Measurements from ENCODE around the gene RPN2.

Gene RPN2

GRCh38 chr20:37233548-37234253, 54.6 kb downstream of the RPN2 start:
- peaks cover 87% of the 10 kb centered on the region for H3K36me3 ChIP-seq
- TF ChIP-seq CTCF (IDR thresholded peaks at IDR 0.05; ENCODE audit: low read depth, low read length), result no peak
- peak; percentile 80 for DNase-seq
- H3K9me3 ChIP-seq (ENCODE audit: severe bottlenecking), result no peaks in the 10 kb centered on the region
- H3K27ac ChIP-seq, result peak overlapping the region; percentile 71
- H3K27me3 ChIP-seq (ENCODE audit: insufficient read depth, low read depth, severe bottlenecking), result no peaks in the 10 kb centered on the region
- H3K4me3 ChIP-seq (ENCODE audit: low read depth, low read length), result no peak overlapping the region

DNA sequence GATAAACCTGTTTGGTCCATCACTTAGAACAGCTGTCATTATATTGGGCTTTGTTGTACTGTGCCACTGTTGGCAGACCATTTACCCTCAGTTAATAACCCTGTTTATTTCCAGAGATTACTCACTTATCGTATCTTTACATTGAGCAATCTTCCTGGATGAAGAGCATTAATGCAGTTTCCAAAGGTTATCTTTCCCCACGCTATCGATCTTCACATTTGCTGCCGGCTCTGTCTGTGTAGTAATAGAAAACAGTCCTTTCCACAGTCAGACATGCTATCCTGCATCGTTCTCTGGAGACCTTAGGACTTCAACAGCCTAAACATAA, 55.1 kb downstream of the RPN2 start:
- H3K27me3 ChIP-seq (ENCODE audit: insufficient read depth, low read depth, severe bottlenecking), result no peaks in the 10 kb centered on the region
- no peak for DNase-seq
- no peaks in the 10 kb centered on the region for H3K9me3 ChIP-seq (ENCODE audit: severe bottlenecking)
- H3K36me3 ChIP-seq, result peaks cover 87% of the 10 kb centered on the region
- H3K4me3 ChIP-seq (ENCODE audit: low read depth, low read length), result no peak overlapping the region
- H3K27ac ChIP-seq, result peak overlapping the region; percentile 71
- no peak for TF ChIP-seq CTCF (IDR thresholded peaks at IDR 0.05; ENCODE audit: low read depth, low read length)

- Histone ChIP-seq H3K9me3 (ENCODE audit: severe bottlenecking) (no peaks in the 10 kb centered on the region), H3K27ac (peak overlapping the region; percentile 71), H3K4me3 (ENCODE audit: low read depth, low read length) (no peak overlapping the region), H3K36me3 (peaks cover 87% of the 10 kb centered on the region), H3K27me3 (ENCODE audit: insufficient read depth, low read depth, severe bottlenecking) (no peaks in the 10 kb centered on the region)
- TF ChIP-seq CTCF (IDR thresholded peaks at IDR 0.05; ENCODE audit: low read depth, low read length), result no peak
- peak; percentile 43 for DNase-seq
Observed at GRCh38 chr20:37235065-37235464, 55.9 kb downstream of the RPN2 start.

DNA sequence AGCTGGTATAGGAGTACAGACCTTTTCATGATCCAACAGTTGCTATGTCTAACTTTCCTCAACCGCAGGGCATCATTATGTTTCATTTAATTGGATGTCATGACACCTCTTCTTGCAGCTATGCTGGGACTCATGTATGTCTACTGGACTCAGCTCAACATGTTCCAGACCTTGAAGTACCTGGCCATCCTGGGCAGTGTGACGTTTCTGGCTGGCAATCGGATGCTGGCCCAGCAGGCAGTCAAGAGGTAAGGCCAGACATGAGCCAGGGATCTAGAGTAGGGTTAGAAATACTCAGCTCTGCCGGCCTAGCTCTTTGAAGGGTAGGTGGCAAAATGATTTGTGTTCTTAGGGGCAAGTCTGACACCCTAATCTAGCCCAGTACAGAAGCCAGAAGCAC, 57.3 kb downstream of the RPN2 start:
- no peaks in the 10 kb centered on the region for H3K27me3 ChIP-seq (ENCODE audit: insufficient read depth, low read depth, severe bottlenecking)
- H3K36me3 ChIP-seq, result peaks cover 90% of the 10 kb centered on the region
- no peaks in the 10 kb centered on the region for H3K9me3 ChIP-seq (ENCODE audit: severe bottlenecking)
- no peak for DNase-seq
- no peak for TF ChIP-seq CTCF (IDR thresholded peaks at IDR 0.05; ENCODE audit: low read depth, low read length)
- no peak overlapping the region for H3K4me3 ChIP-seq (ENCODE audit: low read depth, low read length)
- H3K27ac ChIP-seq, result peak overlapping the region; percentile 71; the same call in 1 of the 2 replicates

GRCh38 chr20:37237656-37238055, 58.5 kb downstream of the RPN2 start:
- no peak overlapping the region for H3K27ac ChIP-seq
- H3K36me3 ChIP-seq, result peaks cover 92% of the 10 kb centered on the region

More at GRCh38 chr20:37237656-37238055, 58.5 kb downstream of the RPN2 start:
- Histone ChIP-seq H3K27me3 (ENCODE audit: insufficient read depth, low read depth, severe bottlenecking) (no peaks in the 10 kb centered on the region), H3K9me3 (ENCODE audit: severe bottlenecking) (no peaks in the 10 kb centered on the region), H3K4me3 (ENCODE audit: low read depth, low read length) (no peak overlapping the region)
- no peak for DNase-seq
- no peak for TF ChIP-seq CTCF (IDR thresholded peaks at IDR 0.05; ENCODE audit: low read depth, low read length)

Data from WERI-Rb-1 (cell line).